HUES48 (cell line): ENCODE results near the gene BACH2.

ENCODE experiments used
- H3K27ac ChIP-seq: one replicate; pipeline ENCODE4 v1.7.0; 2013; ENCODE audit warnings: low read depth, low read length, inconsistent platforms
- H3K27me3 ChIP-seq: 2 replicates; pipeline ENCODE4 v1.6.1; 2013; ENCODE audit warnings: mild to moderate bottlenecking, low read length; ENCODE audit not compliant: control insufficient read depth, insufficient read depth
- H3K36me3 ChIP-seq: 2 replicates; pipeline ENCODE4 v1.6.1; 2013; ENCODE audit warnings: low read length; ENCODE audit not compliant: control insufficient read depth, insufficient read depth
- H3K4me1 ChIP-seq: 2 replicates; pipeline ENCODE4 v1.6.1; 2013; ENCODE audit warnings: mild to moderate bottlenecking, low read length; ENCODE audit not compliant: control insufficient read depth, insufficient read depth
- H3K4me3 ChIP-seq: 2 replicates; pipeline ENCODE4 v1.5.1; 2013; ENCODE audit warnings: mild to moderate bottlenecking, low read depth, low read length
- H3K9ac ChIP-seq: 2 replicates; pipeline ENCODE4 v1.6.1; 2013; ENCODE audit warnings: mild to moderate bottlenecking, low read depth, low read length, moderate library complexity
- H3K9me3 ChIP-seq: 2 replicates; pipeline ENCODE4 v1.6.1; 2013; ENCODE audit warnings: low read length; ENCODE audit not compliant: control insufficient read depth, insufficient read depth

Gene BACH2

GRCh38 chr6:90193359-90193758 lies 103.3 kb downstream of the BACH2 start:
- Histone ChIP-seq H3K4me3 (no peak overlapping the region), H3K4me1 (peaks cover 7% of the 10 kb centered on the region; the same call in 1 of the 2 replicates), H3K36me3 (no peaks in the 10 kb centered on the region), H3K27ac (no peak overlapping the region), H3K9me3 (peaks cover 9% of the 10 kb centered on the region; the same call in 1 of the 2 replicates), H3K27me3 (no peaks in the 10 kb centered on the region), H3K9ac (no peak overlapping the region)

GRCh38 chr6:90192857-90193256 lies 103.8 kb downstream of the BACH2 start:
- Histone ChIP-seq H3K27me3 (no peaks in the 10 kb centered on the region), H3K27ac (no peak overlapping the region), H3K36me3 (no peaks in the 10 kb centered on the region), H3K9ac (no peak overlapping the region), H3K4me1 (peaks cover 7% of the 10 kb centered on the region; the same call in 1 of the 2 replicates), H3K9me3 (peaks cover 4% of the 10 kb centered on the region; the same call in 1 of the 2 replicates), H3K4me3 (no peak overlapping the region)

GRCh38 chr6:90190752-90191395 lies 105.8 kb downstream of the BACH2 start:
- Histone ChIP-seq H3K4me1 (peaks cover 9% of the 10 kb centered on the region; the same call in 1 of the 2 replicates), H3K4me3 (no peak overlapping the region), H3K9ac (no peak overlapping the region), H3K27me3 (no peaks in the 10 kb centered on the region), H3K36me3 (no peaks in the 10 kb centered on the region), H3K9me3 (no peaks in the 10 kb centered on the region), H3K27ac (no peak overlapping the region)

- Histone ChIP-seq H3K27ac (no peak overlapping the region), H3K9me3 (no peaks in the 10 kb centered on the region), H3K9ac (no peak overlapping the region), H3K4me1 (peaks cover 4% of the 10 kb centered on the region; the same call in 1 of the 2 replicates), H3K4me3 (no peak overlapping the region), H3K27me3 (no peaks in the 10 kb centered on the region), H3K36me3 (no peaks in the 10 kb centered on the region)
Measured at GRCh38 chr6:90190131-90190530, 106.5 kb downstream of the BACH2 start.

- no peak overlapping the region for H3K9ac ChIP-seq
- H3K9me3 ChIP-seq = no peaks in the 10 kb centered on the region
- H3K4me3 ChIP-seq = no peak overlapping the region
- no peaks in the 10 kb centered on the region for H3K27me3 ChIP-seq
- no peak overlapping the region for H3K27ac ChIP-seq
- H3K4me1 ChIP-seq = peaks cover 10% of the 10 kb centered on the region; the same call in 1 of the 2 replicates
- no peaks in the 10 kb centered on the region for H3K36me3 ChIP-seq
Measured at GRCh38 chr6:90187437-90188121, 109.1 kb downstream of the BACH2 start.

- Histone ChIP-seq H3K4me1 (peaks cover 10% of the 10 kb centered on the region; the same call in 1 of the 2 replicates), H3K27ac (no peak overlapping the region), H3K36me3 (no peaks in the 10 kb centered on the region), H3K9me3 (no peaks in the 10 kb centered on the region), H3K27me3 (no peaks in the 10 kb centered on the region), H3K9ac (no peak overlapping the region), H3K4me3 (no peak overlapping the region)
Measured at GRCh38 chr6:90186637-90187371, 109.8 kb downstream of the BACH2 start.

GRCh38 chr6:90186026-90186425 lies 110.6 kb downstream of the BACH2 start:
- no peaks in the 10 kb centered on the region for H3K9me3 ChIP-seq

GRCh38 chr6:90184334-90185298 lies 112.0 kb downstream of the BACH2 start:
- no peaks in the 10 kb centered on the region for H3K36me3 ChIP-seq
- no peaks in the 10 kb centered on the region for H3K27me3 ChIP-seq
- H3K27ac ChIP-seq = no peak overlapping the region
- H3K9ac ChIP-seq = no peak overlapping the region
- peaks cover 10% of the 10 kb centered on the region; the same call in 1 of the 2 replicates for H3K4me1 ChIP-seq
- H3K4me3 ChIP-seq = no peak overlapping the region
- no peaks in the 10 kb centered on the region for H3K9me3 ChIP-seq

More at GRCh38 chr6:90186026-90186425, 110.6 kb downstream of the BACH2 start:
- H3K27me3 ChIP-seq = no peaks in the 10 kb centered on the region
- no peak overlapping the region for H3K27ac ChIP-seq
- H3K9ac ChIP-seq = no peak overlapping the region
- H3K4me1 ChIP-seq = peaks cover 10% of the 10 kb centered on the region; the same call in 1 of the 2 replicates
- no peaks in the 10 kb centered on the region for H3K36me3 ChIP-seq
- no peak overlapping the region for H3K4me3 ChIP-seq

GRCh38 chr6:90183587-90184333 lies 112.9 kb downstream of the BACH2 start:
- no peaks in the 10 kb centered on the region for H3K9me3 ChIP-seq
- peaks cover 10% of the 10 kb centered on the region; the same call in 1 of the 2 replicates for H3K4me1 ChIP-seq
- H3K27me3 ChIP-seq = no peaks in the 10 kb centered on the region
- H3K27ac ChIP-seq = no peak overlapping the region
- no peak overlapping the region for H3K9ac ChIP-seq
- no peak overlapping the region for H3K4me3 ChIP-seq
- no peaks in the 10 kb centered on the region for H3K36me3 ChIP-seq

GRCh38 chr6:90180526-90180925 lies 116.1 kb downstream of the BACH2 start:
- H3K9me3 ChIP-seq = no peaks in the 10 kb centered on the region
- H3K36me3 ChIP-seq = no peaks in the 10 kb centered on the region
- H3K27ac ChIP-seq = no peak overlapping the region
- no peak overlapping the region for H3K9ac ChIP-seq
- H3K27me3 ChIP-seq = no peaks in the 10 kb centered on the region
- no peak overlapping the region for H3K4me3 ChIP-seq
- peaks cover 8% of the 10 kb centered on the region; the same call in 1 of the 2 replicates for H3K4me1 ChIP-seq
